Stimulated activated CD4-positive, alpha-beta T cell treated with anti-CD3 and anti-CD28 coated beads, Interleukin-12 subunit alpha, Interleukin-12 subunit beta, amount 100 ng/mL, for 4 hours (primary cell): ENCODE results near the gene INPP4B.
"Not testable (repeated sequence)": the region's sequence is repeated elsewhere in the genome, so short reads cannot be mapped to it uniquely, and the experiment has no call there.

Source experiments
- DNase-seq: peaks from one replicate; pipeline ENCODE4 v3.0.0-alpha.2; 2020

Gene INPP4B

DNA sequence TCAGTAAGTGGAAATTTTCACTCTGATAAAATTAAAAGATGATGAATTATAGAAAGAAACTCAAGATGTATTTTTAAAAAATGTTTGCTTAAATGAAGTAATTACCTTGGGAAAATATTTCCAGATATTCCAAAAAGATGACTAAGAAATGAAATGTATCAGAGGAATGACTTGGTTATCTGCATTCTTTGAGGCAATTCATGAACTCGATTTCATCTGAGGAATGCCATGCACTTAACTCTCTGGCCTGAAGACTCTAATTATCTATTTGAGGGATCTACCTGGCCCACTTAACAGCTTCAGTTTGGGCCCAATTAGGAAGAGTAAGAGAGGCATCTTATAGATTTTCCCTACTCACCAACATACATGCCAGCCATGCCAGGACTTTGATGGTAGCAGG lies 182.3 kb downstream of the INPP4B start:
- DNase-seq = no peak

- no peak for DNase-seq
These were observed 185.4 kb downstream of the INPP4B start for GRCh38 chr4:142660728-142661127.

DNA sequence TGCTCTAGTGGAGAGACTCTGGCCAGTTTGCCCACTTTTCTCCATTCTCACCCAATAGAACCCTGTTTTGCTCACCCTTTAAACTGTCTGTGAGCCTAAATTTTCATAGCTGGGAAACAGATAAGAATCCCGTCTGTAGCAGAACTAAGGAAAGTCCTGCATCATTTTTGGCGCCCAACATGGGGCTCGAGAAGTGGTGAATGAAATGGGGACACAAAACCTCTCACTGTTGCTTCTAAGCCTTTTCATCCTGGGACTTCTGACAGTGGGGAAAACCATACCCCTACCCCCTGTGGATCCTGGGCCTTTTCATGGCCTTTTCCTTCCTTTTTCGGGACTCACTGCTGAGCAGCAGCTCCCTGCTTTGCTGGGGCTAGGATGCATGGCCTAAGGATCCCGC lies 189.9 kb downstream of the INPP4B start:
- peak; percentile 20 for DNase-seq

GRCh38 chr4:142648378-142648777 lies 197.7 kb downstream of the INPP4B start:
- DNase-seq = no peak

- no peak for DNase-seq
These were observed 200.5 kb downstream of the INPP4B start for GRCh38 chr4:142645475-142646108.

DNA sequence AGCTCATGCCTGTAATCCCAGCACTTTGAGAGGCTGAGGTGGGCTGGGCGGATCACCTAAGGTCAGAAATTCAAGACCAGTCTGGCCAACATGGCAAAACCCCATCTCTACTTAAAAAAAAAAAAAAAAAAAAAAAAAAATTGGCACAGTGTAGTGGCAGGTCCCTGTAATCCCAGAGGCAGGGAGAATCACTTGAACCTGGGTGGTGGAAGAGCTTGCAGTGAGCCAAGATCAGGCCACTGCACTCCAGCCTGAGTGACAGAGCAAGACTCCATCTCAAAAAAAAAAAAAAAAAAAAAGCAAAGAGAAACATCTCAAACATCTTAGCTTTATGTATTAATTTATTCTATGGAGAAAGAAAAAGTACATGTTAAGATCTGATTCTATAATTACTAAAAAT lies 201.5 kb downstream of the INPP4B start:
- DNase-seq = not testable (repeated sequence)

DNA sequence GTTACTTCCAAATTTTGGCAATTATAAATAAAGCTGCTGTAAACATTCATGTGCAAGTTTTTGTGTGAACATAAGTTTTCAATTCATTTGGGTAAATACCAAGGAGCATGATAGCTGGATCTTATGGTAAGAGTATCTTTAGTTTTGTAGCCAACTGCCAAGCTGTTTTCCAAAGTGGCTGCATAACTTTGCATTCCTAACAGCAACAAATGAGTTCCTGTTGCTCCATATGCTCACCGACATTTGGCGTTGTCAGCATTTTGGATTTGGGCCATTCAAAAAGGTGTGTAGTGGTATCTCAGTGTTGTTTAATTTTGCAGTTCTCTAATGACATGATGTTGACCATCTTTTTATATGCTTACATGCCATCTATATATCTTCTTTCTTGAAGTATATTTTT lies 208.5 kb downstream of the INPP4B start:
- DNase-seq = no peak

DNA sequence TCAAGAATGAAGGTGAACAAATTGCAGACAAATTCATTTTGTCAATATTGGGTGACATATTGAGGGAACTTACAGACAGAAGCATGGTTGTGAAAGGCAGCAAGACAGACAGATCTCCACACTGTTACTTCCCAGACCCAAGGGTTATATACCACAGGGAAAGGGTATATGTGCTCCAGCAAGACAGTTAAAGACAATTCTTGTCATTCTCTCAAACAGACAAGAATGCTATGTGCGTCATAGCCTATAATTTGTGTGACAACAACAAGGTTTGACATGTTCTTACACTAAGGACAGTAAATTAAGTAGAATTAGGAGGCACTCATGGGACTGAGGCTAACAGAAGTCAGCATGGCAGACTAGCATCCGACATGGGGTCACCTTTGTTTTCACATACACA lies 214.3 kb downstream of the INPP4B start:
- DNase-seq = no peak

DNA sequence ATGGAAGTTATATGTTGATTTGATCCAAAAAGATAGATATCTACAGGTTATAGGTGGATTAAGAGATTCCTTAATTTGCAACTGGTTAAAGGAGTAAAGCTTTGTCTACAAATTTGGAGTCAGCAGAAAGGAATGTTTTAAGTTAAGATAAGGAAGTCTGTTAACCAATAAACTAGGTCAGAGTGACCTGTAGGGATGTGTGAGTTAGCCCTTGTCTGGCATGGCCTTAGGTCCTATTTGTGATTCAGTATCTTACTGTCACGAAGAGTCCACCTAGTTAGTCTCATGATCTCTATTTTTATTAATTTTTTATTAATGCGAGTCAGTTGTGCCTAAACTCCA lies 230.8 kb downstream of the INPP4B start:
- no peak for DNase-seq

- no peak for DNase-seq
These were observed 231.3 kb downstream of the INPP4B start for GRCh38 chr4:142614621-142615323.

DNA sequence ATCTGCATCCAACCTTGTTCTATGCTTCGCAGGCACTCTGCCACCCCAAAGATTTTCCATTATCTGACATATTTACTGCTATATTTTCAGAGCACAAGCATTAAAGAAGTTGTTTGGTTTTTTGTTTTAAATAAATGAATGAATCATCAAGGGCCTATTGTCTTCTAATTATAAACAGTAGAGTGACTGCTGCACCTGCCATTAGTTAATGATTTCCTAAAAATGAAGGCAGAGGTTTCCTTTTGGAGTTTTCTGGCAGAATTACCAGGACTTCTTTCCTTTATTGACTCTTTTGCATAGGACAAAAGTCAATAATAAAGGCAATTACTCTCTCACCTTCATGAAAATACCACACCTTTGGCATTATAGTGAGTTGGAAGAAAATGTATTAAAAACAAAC lies 238.1 kb downstream of the INPP4B start:
- no peak for DNase-seq

- no peak for DNase-seq
These were observed 245.1 kb downstream of the INPP4B start for GRCh38 chr4:142600952-142601351.

GRCh38 chr4:142598132-142598531 lies 248.0 kb downstream of the INPP4B start:
- no peak for DNase-seq

- DNase-seq = no peak
These were observed 249.5 kb downstream of the INPP4B start for GRCh38 chr4:142596595-142596994.

DNA sequence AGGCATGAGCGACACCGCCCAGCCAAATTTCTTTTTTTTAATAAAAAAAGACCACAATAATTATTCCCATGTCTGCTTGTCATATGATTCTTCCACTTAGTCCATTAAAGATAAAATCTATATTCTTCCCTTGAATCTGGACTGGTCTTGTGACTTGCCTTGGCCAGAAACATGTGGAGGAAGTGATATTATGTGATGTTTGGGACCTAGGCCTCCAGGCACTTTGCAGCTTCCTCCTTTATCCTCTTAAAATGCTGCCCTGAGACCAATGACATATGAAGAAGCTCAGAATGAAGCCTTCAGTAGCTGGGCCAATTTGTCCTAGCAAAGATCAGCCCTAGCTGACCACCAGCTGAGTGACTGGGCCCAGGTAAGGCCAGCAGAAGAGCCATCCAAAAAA lies 250.0 kb downstream of the INPP4B start:
- no peak for DNase-seq

- no peak for DNase-seq
These were observed 250.8 kb downstream of the INPP4B start for GRCh38 chr4:142595222-142595871.

DNA sequence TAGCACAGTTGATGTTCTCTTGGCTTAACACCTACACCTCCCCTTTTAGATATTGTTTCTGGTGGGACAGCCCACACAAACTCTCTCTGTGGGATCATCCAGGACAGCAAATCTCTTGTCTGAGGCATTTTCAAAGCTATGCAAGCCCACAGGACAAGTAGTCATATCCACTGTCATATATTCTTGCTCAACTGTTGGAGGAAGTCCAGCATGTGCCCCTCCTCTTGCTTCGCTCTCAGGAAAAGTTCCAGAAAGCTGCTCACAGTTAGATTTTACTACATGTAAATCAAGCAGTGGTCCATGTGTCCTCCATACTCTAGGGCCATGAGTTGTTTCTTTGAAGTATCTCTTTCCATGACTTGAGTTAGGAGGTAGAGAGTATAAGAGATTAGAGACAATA lies 260.7 kb downstream of the INPP4B start:
- no peak for DNase-seq

DNA sequence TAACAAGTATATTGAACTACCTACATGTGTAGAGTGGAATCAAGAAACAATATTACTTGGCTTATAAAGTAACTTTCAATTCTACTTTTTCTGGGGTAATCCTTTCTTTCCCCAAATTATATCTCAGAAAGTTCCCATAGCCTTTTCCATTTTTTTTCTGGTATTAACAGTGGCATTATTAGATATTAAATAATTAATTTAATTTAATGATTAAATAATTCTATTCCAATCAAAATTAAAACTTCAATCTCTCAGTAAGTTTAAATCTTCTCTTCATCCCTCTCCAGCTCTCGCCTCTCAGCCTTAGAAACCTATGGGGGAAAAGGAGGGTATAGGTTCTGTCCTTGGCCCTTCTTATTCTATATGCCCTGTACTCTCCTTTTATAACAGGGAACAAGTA lies 262.4 kb downstream of the INPP4B start:
- DNase-seq = no peak

DNA sequence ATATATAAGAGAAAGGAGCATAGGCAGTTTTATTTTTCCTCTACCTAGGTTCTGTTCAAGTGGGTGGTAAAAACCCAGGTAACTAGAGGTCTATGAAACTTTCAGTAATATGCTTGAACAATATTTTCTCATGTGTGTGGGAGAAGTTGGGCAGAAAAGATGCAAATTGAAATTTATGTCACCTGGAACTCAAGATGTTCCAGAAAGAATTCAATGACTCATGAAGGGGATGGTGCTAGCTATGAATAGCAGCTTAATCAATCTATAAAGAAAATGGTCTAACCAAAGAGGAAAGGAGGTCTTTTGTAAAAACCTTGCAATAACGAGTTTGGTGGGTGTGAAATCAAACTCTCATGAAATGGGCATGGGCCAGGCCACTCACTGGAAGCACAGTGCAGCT lies 263.8 kb downstream of the INPP4B start:
- DNase-seq = no peak

- no peak for DNase-seq
These were observed 264.2 kb downstream of the INPP4B start for GRCh38 chr4:142581881-142582280.

DNA sequence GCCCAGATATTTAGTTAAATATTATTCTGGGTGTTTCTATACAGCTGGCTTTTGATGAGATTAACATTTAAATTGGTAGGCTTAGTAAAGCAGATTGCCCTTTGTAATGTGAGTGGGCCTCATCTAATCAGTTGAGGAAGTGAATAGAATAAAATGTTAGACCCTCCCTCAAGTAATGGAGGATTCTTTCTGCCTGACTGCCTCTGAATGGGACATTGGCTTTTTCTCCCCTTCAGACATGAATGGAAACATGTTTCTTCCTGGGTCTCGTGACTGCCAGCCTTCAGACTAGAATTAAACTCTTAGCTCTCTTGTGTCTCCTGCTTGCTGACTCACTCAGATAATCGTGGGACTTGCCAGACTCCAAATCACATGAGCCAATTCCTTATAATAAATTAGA lies 266.7 kb downstream of the INPP4B start:
- no peak for DNase-seq

DNA sequence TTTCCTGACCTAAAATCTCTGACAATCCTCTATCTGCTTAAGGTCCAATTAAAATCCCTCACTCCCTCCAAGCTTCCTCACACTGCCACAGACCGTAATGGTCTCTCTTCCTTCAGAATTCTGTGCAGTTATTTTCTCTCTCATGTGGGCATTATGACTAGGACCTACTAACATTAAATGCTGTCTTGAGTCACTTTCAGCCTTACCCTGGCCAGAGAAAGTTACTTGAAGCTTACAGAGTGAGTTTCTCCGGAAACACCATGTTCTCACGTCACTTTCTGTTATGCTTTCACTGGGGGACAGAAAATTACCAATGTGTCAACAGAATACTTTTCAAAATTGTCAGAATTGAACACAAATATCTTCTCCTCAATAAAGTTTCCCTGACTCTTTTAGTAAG lies 271.8 kb downstream of the INPP4B start:
- no peak for DNase-seq

GRCh38 chr4:142572071-142572470 lies 274.0 kb downstream of the INPP4B start:
- no peak for DNase-seq

DNA sequence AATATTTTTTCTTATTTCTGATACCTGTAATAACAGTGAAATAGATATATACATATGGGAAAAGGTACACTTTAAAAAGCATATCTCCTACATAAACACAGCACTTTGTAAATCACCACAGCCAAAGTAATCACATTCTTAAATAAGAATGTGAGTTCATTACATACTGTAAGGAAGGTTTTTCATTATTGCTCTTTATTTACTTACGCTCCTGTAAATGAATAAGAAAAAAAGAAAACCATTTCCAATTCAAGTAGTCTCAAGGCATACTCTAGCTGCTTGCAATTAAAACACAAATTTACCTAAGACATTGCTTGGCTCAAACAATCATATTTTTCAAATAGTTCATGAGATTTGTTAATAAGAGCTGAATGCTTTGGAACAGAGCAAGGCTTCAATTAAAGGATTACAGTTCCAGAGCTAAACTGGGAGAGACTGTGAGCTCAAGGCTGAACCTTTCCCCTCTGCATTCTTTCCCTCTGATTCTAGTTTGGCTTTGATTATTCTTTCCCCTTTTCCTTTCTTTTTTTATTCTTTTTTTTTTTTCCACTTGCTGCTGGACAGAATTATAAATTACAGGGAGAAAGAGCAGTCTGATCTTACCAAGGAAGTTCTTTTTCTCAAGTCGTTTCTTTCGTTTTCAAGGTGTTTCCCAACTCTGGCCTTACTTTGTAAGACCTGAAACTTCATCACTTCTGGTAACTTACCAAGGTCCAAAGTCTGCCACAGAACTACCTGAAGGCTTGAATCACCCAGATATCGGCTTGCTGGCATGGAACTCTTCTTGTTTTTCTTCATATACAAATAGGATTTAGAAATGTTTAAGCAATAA lies 278.3 kb downstream of the INPP4B start:
- no peak for DNase-seq
